NCI-H187 treated with DMSO at 0.1 percent for 48 hours (cell line): ENCODE data around the gene PAPSS2.

Experiments
- DNase-seq: peaks from one replicate; lab custom pipeline; 2025; lab: John Stamatoyannopoulos, UW

Gene PAPSS2

GRCh38 chr10:87671139-87671815, 11.6 kb downstream of the PAPSS2 start:
- no peak for DNase-seq

- DNase-seq = no peak
Measured at GRCh38 chr10:87672551-87672950, 12.9 kb downstream of the PAPSS2 start.

GRCh38 chr10:87674943-87675342, 15.3 kb downstream of the PAPSS2 start:
- no peak for DNase-seq

DNA sequence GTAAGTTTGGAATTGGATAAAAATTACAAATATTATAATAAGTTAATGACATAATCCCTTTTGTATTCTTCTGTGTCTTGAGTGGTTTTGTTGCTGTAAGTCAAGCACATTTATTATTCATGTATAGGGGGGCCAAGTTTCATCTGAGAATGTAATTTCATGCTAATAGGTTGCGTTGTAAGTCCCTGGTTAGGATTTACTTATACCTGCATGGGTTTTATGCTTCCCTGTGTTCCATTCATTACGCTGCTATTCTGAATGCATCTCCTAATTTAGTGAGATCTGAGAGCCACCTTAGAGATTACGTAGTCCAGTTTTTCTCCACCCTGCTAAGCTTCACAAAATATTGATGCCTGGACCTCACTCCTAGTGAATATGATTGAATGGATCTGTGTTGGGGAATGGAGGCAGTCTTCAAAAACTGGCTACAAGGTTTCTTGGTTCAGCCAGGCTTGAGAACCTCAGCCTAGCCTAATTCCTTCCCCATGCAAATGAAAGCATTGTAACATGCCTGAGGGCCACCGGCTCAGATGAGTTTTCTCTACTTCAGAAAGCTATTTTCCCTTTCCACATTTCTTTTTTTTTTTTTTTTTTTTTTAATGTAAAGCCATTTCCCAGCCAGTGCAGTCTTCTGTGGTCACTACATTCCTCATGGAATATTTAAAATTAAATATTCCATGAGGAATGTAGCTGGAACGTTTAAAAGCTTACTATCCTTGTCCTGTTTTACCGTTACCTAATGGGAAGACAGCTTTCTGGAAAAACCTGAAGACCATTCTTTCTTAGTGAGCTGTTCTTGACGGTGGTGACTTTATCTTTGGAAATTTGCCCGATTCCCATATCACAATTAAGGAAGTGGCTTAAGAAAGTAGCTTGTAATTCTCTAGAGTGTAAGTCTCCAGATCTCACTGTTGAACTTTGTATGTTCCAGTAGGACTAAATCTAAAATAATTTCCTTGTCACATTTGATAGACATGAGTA, 16.0 kb downstream of the PAPSS2 start:
- no peak for DNase-seq

- no peak for DNase-seq
Measured at GRCh38 chr10:87677595-87677994, 17.9 kb downstream of the PAPSS2 start.

DNA sequence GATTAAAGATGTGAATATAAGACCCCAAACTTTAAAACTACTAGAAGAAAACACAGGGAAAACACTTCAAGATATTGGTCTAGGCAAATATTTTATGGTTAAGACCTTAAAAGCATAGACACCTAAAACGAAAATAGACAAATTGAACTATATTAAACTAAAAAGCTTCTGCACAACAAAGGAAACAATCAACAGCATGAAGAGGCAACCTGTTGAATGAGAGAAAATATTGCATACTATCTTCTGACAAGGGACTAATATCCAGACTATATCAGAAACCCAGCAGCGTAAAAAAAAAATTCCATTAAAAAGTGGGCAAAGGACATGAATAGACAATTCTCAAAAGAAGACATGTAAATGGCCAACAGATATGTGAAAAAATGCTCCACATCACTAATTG, 18.6 kb downstream of the PAPSS2 start:
- no peak for DNase-seq

DNA sequence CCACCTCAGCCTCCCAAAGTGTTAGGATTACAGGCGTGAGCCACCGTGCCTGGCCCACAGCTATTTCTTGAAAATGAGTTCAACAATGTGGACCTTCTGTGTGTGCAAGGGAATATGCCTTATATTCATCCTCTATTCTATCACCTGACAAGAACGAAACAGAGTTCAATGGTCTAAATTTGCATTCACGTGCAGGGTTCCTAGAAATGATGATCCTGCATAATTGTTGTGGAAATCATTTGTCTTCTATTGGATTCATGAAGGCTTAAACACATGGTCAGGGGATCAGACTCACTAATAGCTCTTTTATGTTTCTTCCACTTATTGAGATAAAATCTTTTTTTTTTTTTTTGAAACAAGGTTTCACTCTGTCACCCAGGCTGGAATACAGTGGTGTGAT, 23.7 kb downstream of the PAPSS2 start:
- no peak for DNase-seq

- DNase-seq = no peak
Measured at GRCh38 chr10:87684001-87684638, 24.4 kb downstream of the PAPSS2 start.

DNA sequence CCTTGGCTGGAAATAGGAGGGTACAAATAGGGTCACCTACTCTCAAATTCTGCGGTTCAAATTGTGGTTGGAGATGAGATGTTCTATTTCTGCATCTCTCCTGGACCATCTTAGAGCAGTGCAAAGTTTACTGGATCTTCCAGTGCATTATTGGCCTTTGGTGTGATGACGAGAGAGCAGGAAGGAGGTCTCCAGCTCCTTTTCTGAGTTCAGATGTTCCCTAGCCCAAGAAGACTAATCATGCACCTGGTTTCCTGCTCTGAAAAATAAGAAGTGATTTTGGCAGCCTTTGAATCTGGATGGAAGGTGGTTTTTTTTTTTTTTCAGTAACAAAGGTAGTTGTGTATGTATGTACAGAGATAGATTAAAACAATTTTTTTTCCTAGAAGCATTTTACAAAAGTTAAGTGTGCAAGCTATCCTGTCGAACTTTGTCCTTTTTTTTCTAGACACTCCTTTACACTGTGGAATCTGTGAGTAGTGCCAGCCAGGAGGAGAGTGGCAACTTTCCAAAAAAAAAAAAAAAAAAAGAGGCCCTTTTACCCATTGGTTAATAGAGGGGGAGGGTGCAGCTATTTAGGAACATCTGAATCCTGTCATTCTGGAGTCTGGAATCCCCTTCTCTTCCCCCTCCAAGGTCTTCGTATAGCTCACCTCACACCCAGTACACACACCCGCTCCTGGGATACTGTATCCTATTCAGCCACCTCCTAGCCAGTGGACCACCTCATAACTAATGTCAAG, 26.3 kb downstream of the PAPSS2 start:
- no peak for DNase-seq

DNA sequence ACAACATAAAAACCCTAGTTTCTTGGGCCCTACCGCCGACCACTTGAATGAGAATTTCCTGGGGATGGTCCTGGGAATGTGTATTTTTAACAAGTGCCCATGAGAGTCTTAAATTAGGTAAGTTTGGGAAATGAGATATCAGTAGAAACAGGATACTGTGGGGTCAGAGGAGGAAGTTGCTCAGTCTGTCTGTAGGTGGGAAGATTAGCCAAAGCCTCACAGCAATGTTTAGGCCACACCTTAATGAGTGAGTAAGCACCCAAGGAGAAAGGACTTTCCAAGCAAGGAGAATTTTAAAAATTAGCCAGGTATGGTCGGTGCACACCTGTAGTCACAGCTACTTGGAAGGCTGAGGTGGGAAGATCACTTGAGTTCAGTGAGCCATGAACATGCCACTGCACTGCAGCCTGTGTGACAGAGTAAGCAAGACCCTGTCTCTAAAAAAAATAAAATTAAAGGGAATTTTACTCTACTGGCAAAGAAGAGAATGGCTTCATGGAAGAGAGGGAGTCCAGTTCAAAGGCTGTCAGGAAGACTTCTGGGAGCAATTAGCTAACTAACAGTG, 31.9 kb downstream of the PAPSS2 start:
- DNase-seq = no peak

GRCh38 chr10:87692956-87693484, 33.3 kb downstream of the PAPSS2 start:
- DNase-seq = no peak

- DNase-seq = no peak
Measured at GRCh38 chr10:87694011-87694794, 34.5 kb downstream of the PAPSS2 start.

- no peak for DNase-seq
Measured at GRCh38 chr10:87695074-87695473, 35.4 kb downstream of the PAPSS2 start.

DNA sequence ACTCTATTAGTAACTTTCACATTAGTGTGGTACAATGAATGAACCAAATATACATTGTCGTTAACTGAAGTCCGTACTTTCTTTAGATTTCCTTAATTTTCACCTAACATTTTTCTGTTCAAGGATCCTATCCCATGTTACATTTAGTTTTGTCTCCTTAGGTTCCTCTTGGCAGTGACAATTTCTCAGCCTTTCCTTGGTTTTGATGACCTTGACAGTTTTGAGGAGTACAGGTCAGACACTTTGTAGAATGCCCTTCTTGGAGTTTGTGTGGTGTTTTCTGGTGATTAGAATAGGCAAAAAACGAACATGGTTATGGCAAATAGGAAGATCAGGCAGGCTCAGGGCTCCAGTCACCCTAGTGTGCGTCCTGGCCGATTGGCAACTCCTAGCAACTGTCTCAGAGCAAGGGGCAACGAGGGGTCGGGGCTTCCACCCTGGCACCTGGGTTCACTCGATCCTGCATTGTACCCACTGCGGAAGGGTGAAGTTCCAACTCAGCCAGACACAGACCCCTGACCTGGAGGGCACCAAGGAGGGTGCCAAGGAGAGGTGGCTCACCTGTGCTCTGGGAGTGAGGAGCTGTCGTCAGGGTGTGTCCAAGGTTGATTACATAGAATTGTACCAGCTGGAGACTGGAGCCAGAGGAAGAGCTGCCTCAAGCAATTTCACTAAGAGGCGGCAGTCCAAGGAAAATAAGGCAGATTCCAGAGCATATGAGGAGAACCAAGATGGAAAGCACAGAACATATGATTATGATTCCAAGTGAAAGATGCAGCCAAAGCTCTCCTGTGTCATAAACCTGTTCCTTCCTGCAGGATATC, 37.5 kb downstream of the PAPSS2 start:
- DNase-seq = no peak

- no peak for DNase-seq
Measured at GRCh38 chr10:87700031-87700796, 40.5 kb downstream of the PAPSS2 start.

DNA sequence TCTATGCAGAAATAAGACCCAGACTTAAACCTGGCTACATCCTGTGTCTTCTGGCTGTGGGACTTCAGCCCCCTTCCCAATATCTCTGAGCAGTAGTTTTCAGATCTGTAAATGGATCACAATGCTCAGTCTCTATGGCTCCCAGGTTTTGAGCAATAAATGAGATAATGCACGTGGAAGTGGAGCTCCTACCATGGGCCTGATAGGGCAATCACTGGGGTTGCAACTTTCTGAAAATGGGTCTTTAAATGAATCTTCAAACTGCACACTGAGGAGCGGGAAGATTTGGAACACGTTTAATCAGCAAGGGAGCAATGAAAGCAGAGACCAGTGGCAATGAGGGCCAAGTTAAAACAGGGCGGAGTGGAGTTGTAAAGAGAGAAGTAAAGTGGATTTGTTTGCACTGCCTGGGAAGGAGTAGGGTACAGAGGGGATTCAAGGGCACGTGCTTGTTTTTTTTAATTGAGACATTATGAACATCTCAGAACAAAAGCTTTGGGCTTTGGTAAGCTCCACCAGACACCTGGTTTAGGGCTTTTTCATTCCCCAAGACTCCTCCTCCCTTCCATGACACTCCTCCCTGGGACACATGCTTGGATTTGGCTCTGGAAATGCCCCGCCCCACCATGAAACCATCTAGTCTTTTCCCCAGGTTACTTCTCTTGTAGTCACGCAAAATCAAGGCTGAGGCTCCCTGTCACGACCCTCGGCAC, 42.7 kb downstream of the PAPSS2 start:
- no peak for DNase-seq

- DNase-seq = no peak
Measured at GRCh38 chr10:87702973-87703294, 43.3 kb downstream of the PAPSS2 start.

DNA sequence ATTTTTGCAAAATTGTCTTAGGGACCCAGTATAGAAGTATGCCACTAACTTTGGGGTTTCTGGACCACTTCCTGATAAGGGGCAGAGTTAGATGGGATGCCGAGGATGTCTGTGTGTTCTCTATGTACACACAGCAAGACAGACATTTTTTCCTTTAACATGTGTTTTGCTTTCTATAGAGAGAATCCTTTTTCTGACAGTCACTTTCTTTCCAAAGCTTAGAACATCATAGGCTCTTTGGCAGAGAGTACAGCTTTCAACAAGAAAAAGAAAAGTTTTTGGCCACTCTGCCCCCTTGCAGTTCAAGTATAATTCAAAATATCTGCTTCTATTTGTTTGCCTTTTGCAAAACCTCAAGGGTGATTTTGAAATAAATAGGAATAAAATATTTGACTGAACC, 44.1 kb downstream of the PAPSS2 start:
- DNase-seq = no peak
